GM10847 (cell line): ENCODE results near the gene MEX3A.

Experiments
- POLR2A ChIP-seq: IDR thresholded peaks from 2 replicates; pipeline ENCODE4 v1.6.1; 2011; ENCODE audit not compliant: insufficient read length; ENCODE audit errors: extremely low read depth

The MEX3A gene

GRCh38 chr1:156095906-156096508 is 13.7 kb upstream of the MEX3A start:
- no peak for TF ChIP-seq POLR2A

- TF ChIP-seq POLR2A: no peak
These were observed 9.3 kb upstream of the MEX3A start for GRCh38 chr1:156091610-156092009.

- no peak for TF ChIP-seq POLR2A
These were observed 8.5 kb upstream of the MEX3A start for GRCh38 chr1:156090840-156091188.

GRCh38 chr1:156090138-156090839 is 8.0 kb upstream of the MEX3A start:
- TF ChIP-seq POLR2A: no peak

- no peak for TF ChIP-seq POLR2A
These were observed 7.4 kb upstream of the MEX3A start for GRCh38 chr1:156089704-156090103.

- no peak for TF ChIP-seq POLR2A
These were observed 4.0 kb upstream of the MEX3A start for GRCh38 chr1:156086256-156086662.

- no peak for TF ChIP-seq POLR2A
These were observed 1.8 kb upstream of the MEX3A start for GRCh38 chr1:156083800-156084790.

- TF ChIP-seq POLR2A: no peak
These were observed 352 bp downstream of the MEX3A start for GRCh38 chr1:156081917-156082308.

- TF ChIP-seq POLR2A: no peak
These were observed 917 bp downstream of the MEX3A start for GRCh38 chr1:156081180-156081916.

GRCh38 chr1:156080863-156081179 is 1.4 kb downstream of the MEX3A start:
- no peak for TF ChIP-seq POLR2A

GRCh38 chr1:156080241-156080862 is 1.9 kb downstream of the MEX3A start:
- TF ChIP-seq POLR2A: no peak

GRCh38 chr1:156079762-156080161 is 2.5 kb downstream of the MEX3A start:
- TF ChIP-seq POLR2A: no peak

- TF ChIP-seq POLR2A: no peak
These were observed 3.5 kb downstream of the MEX3A start for GRCh38 chr1:156078728-156079127.

GRCh38 chr1:156077430-156077760 is 4.9 kb downstream of the MEX3A start:
- TF ChIP-seq POLR2A: no peak
